SK-N-SH treated with all-trans-retinoic acid at 6 μM for 48 hours (cell line): Measurements from ENCODE around the gene PLTP.

ENCODE experiments used
- GLIS3 ChIP-seq: fragments of 250-450 bp; sonication (Bioruptor Pico); IDR thresholded peaks from 2 replicates; pipeline ENCODE4 v1.5.0; 2020; ENCODE audit warnings: mild to moderate bottlenecking, moderate library complexity
- OSR1 ChIP-seq: fragments of 250-450 bp; sonication (Bioruptor Pico); IDR thresholded peaks from 2 replicates; pipeline ENCODE4 v1.8.0; 2022; ENCODE audit warnings: moderate library complexity, mild to moderate bottlenecking, inconsistent platforms
- ZFP30 ChIP-seq: fragments of 450-650 bp; formaldehyde crosslinking; IDR thresholded peaks from 2 replicates; pipeline ENCODE4 v1.5.0; 2022; ENCODE audit warnings: mild to moderate bottlenecking, moderate library complexity
- TF ChIP-seq, protein P1 (sequence below): fragments of 250-450 bp; sonication (Bioruptor Pico); IDR thresholded peaks from 2 replicates; pipeline ENCODE4 v1.8.0; 2020; ENCODE audit warnings: mild to moderate bottlenecking, moderate library complexity, borderline replicate concordance

DNA sequence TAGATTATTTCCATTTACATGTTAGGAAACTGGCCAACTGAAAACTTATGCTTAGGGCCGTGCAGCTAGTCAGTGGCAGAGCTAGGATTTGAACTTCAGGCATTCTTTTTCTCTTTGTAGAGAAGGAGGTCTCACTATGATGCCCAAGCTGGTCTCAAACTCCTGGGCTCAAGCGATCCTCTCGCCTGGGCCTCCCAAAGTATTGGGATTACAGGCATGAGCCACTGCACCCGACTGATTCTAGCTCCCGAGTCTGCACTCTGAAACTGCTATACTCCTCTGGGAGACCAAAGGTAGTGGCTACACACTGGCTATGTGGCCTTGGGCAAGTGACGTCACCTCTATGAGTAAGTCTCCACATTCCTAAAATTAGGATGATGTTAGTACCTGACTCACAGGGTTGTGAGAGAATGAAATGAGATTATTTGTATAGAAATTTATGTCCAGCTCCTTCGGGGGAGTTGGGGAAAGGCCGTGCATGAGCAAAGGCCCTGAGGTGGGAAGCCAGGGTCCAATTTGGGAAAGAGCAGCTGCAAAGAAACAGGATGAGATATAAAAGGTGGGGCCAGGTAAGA lies 6.4 kb downstream of the PLTP start:
- TF ChIP-seq GLIS3 (no peak), OSR1 (CRISPR knock-in tag) (no peak), ZFP30 (CRISPR knock-in tag) (no peak)
- TF ChIP-seq, protein P1, sequence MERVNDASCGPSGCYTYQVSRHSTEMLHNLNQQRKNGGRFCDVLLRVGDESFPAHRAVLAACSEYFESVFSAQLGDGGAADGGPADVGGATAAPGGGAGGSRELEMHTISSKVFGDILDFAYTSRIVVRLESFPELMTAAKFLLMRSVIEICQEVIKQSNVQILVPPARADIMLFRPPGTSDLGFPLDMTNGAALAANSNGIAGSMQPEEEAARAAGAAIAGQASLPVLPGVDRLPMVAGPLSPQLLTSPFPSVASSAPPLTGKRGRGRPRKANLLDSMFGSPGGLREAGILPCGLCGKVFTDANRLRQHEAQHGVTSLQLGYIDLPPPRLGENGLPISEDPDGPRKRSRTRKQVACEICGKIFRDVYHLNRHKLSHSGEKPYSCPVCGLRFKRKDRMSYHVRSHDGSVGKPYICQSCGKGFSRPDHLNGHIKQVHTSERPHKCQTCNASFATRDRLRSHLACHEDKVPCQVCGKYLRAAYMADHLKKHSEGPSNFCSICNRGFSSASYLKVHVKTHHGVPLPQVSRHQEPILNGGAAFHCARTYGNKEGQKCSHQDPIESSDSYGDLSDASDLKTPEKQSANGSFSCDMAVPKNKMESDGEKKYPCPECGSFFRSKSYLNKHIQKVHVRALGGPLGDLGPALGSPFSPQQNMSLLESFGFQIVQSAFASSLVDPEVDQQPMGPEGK (CRISPR knock-in tag): no peak
